NCI-H345 treated with DMSO at 0.1 percent for 48 hours (cell line): ENCODE data around the gene MRPL22.
A peak's percentile ranks its signal among the peaks of the same experiment; 100 is the strongest.
"Not testable (repeated sequence)": the region's sequence is repeated elsewhere in the genome, so short reads cannot be mapped to it uniquely, and the experiment has no call there.

Source experiments
- DNase-seq: peaks from one replicate; lab custom pipeline; 2025; ENCODE audit not compliant: unreplicated experiment; lab: John Stamatoyannopoulos, UW

MRPL22 gene

GRCh38 chr5:154940375-154940771 is 500 bp upstream of the MRPL22 start:
- DNase-seq, result no peak

DNA sequence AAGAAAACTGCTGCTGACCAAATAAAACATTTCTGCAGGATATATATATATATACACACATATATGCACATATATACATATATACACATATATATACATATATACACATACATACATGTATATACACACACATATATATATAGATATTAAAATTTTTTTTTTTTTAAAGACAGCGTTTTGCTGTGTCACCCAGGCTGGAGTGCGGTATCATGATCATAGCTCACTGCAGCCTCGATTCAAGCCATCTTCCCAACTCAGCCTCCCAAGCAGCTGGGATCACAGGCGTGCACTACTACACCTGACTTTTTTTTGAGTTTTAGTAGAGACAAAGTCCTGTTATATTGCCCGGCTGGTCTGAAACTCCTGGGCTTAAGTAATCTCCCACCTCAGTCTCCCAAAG is 2.7 kb downstream of the MRPL22 start:
- DNase-seq, result no peak

DNA sequence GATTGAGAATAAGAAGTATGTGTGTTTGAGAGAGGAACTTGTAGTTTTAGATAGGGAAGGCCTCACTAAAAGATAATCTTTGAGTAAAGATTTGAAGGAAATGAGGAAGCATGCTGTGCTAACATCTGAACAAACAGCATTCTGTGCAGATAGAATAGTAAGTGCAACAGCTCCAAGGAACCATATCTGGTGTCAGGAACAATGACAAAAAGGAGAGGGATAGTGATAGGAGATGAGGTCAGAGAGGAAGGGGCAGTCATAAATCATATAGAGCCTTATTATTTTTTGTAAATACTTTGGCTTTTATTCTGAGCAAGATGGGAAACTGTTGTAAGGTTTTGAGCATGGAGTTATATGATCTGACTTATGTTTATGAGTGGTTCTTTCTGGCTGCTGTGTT is 3.8 kb downstream of the MRPL22 start:
- no peak for DNase-seq

DNA sequence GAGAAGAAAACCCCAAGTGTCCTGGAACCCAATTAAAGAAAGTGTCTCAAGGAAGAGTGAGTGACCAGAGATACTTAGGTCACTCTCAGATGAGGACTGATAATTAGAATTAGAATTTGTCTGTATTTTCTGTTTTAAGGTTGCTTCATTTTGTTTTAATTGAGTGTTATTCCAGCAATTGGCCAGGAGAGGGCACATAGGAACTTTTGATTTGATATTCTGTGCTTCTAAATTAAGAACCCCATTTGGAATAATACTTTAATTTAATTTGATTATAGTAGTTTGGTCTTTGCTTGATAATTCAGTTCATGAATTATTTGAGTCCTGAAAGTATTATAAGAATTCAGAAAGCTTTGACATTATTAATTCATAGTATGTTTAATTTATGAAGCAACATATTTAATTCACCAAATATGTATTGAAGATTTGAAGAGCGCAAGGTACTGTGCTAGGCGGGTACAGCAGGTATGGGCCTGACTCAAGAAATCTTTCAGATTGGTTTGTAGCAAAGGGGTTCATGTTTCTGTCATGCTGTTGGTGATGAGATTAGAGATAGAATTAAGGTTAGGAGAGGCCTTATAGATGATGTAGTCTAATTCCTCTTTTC is 4.9 kb downstream of the MRPL22 start:
- DNase-seq, result peak; percentile 2

- no peak for DNase-seq
Measured at GRCh38 chr5:154947778-154948177, 6.9 kb downstream of the MRPL22 start.

DNA sequence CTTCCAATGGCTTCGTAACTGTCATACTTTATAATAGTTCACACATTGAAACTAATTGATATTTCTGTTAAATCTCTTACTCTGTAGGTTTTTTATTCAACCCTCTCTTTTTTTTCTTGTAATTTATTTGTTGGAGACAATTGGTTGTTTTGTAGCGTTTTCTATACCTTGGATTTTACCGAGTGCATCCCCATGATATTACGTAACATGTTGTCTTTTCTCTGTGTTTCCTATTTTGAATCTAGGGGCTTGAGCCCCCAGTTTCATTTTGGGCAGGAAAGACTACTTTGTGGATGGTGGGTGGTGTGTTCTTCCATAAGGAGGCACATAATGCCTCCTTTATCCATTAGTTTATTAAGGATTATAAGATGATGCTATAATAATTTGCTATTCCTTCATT is 7.4 kb downstream of the MRPL22 start:
- no peak for DNase-seq

GRCh38 chr5:154949781-154950180 is 8.9 kb downstream of the MRPL22 start:
- DNase-seq, result no peak

DNA sequence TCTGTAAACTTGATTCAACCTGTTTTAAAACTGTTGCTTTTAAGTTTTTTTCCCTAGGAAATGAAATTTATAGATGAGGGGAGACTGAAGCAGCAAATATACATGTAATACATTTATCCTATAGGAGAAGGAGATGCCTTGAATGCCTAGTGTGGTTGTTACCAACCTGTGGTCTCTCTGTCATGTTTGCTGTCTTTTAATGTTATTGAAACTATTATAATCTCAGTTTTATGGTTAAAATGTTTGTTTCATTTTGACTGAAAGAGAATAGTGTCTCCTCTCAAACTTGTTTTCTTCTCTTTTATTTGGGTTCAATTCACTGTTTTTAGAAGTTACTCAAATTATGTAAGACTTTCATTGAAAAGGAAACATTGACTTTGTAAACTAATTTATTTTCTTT is 15.8 kb downstream of the MRPL22 start:
- DNase-seq, result no peak

GRCh38 chr5:154962494-154962893 is 21.6 kb downstream of the MRPL22 start:
- no peak for DNase-seq

DNA sequence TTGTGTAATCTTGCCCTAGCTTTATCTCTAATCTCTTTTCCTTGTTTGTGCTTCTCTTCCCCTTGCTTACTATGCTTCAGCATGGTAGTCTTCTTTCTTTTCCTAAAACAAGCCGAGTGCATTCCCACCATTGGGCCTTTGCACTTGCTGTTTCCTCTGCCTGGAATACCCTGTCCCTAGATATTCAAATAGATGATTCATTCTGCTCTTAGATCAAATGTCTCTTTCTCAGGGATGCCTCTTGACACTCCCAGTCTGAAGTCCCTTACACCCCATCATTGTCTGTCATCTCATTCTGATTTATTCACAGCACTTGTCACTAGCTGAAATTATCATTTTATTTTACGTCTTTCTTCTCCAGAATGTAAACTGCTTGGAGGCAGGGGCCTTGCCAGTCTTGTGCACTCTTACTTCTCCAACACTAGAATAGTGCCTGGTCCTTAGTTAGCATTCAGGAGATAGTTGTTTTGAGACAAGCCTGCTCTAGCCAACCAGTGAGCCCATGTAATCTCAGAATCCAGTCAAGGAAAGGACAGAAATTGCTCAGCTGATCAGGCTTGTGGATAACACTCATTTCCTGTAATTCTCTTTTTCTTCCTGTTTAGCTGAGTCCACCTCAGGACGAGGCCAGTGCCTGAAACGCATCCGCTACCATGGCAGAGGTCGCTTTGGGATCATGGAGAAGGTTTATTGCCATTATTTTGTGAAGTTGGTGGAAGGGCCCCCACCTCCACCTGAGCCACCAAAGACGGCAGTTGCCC is 25.4 kb downstream of the MRPL22 start:
- no peak for DNase-seq

DNA sequence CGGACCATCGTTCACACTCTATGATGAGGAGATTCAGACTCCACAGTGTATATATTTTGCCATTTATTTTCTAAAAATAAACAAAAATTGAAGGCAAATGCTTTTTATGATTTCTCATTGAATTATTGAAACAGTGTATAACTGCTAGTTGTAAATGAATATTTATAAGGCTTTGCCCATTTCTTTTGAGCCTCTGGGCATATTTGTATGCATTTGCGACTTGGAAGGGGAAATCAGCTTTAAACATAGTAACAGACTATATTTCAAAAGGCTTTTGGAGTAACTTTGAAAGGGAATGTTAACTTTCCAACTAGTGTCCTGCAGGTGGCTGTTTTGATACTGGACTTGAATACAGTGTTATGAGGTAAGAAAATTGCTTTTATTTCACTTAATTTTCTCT is 26.0 kb downstream of the MRPL22 start:
- DNase-seq, result no peak

GRCh38 chr5:154967421-154968024 is 26.6 kb downstream of the MRPL22 start:
- no peak for DNase-seq

- DNase-seq, result no peak
Measured at GRCh38 chr5:154968953-154969352, 28.1 kb downstream of the MRPL22 start.

- DNase-seq, result no peak
Measured at GRCh38 chr5:154970759-154971158, 29.9 kb downstream of the MRPL22 start.

DNA sequence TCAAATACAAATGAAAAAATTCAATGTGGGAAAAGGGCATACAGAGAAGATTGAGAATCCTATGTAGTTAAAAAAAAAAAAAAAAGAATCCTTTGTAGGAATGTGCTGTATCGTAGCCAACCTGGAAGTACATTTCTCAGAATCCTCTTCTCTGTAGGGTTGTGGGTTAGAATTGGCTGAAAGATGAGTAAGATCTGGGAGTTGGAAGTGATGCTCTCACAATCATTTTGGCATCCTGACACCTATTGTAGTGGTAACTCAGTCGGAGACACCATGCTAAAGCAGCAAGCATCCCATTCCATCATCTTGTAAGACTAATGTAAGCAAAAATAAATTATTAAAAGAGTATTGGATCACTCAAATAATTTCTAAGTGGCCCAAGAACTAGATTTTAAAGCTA is 30.6 kb downstream of the MRPL22 start:
- DNase-seq, result no peak

- DNase-seq, result no peak
Measured at GRCh38 chr5:154972476-154973080, 31.7 kb downstream of the MRPL22 start.

DNA sequence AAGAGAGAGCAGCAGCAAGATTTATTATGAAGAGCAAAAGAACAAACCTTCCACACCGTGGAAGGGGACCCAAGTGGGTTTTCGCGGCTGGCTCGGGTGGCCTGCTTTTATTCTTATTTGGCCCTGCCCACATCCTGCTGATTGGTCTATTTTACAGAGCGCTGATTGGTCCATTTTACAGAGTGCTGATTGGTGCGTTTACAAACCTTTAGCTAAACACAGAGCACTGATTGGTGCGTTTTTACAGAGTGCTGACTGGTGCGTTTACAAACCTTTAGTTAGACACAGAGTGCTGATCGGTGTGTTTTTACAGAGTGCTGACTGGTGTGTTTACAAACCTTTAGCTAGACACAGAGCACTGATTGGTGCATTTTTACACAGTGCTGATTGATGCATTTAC is 35.2 kb downstream of the MRPL22 start:
- DNase-seq, result not testable (repeated sequence)

- DNase-seq, result no peak
Measured at GRCh38 chr5:154977409-154977808, 36.5 kb downstream of the MRPL22 start.

DNA sequence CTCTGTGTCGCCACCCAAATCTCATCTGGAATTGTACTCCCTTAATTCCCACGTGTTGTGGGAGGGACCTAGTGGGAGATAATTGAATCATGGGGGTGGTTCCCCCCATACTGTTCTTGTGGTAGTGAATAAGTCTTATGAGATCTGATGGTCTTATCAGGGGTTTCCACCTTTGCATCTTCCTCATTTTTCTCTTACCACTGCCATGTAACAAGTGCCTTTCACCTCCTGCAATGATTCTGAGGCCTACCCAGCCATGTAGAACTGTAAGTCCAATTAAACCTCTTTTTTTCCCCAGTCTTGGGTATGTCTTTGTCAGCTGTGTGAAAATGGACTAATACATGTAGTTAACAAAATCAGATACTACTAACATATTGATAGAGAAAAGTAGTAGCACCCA is 37.4 kb downstream of the MRPL22 start:
- not testable (repeated sequence) for DNase-seq

- DNase-seq, result no peak
Measured at GRCh38 chr5:154984946-154985516, 44.2 kb downstream of the MRPL22 start.

GRCh38 chr5:154986151-154986550 is 45.3 kb downstream of the MRPL22 start:
- DNase-seq, result no peak

DNA sequence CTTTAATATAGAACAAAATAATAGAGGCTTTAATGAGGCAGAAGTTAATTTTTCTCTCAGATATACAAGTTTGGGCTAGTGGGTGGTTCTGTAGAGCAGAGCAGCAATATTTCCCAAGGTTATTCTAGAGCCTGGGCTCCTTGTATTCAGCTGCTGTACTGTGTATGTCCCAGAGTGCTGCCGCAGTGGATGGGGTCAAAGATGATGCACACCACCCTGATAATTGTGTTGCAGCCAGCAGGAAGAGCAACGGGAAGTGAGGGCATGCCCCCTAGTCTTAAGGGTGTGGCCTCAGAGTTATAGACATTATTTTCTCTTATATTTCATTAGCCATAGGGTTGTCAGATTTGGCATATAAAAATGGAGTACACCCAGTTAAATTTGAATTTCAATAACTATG is 48.8 kb downstream of the MRPL22 start:
- no peak for DNase-seq
